D721Med (cell line): ENCODE data around the gene KCNT1.

ENCODE experiments used
- DNase-seq: peaks from one replicate; pipeline ENCODE4 v3.0.0; 2011; ENCODE audit warnings: low spot score; ENCODE audit not compliant: insufficient read length
- FAIRE-seq: peaks from 2 replicates; lab custom pipeline; 2011; peaks lifted over from hg19 to GRCh38; lab: Jason Lieb, UNC
- CTCF ChIP-seq: IDR thresholded peaks from 2 replicates; pipeline ENCODE4 v1.5.1; 2012; ENCODE audit warnings: mild to moderate bottlenecking, control low read depth; ENCODE audit not compliant: insufficient read depth; ENCODE audit errors: missing control alignments

KCNT1 gene

GRCh38 chr9:135673941-135674340, 28.0 kb upstream of the KCNT1 start:
- no peak for FAIRE-seq
- TF ChIP-seq CTCF: no peak
- no peak for DNase-seq

- no peak for TF ChIP-seq CTCF
- FAIRE-seq (no peak), DNase-seq (no peak)
Measured at GRCh38 chr9:135674977-135675376, 27.0 kb upstream of the KCNT1 start.

- DNase-seq: no peak
- FAIRE-seq: no peak
- TF ChIP-seq CTCF: no peak
Measured at GRCh38 chr9:135676891-135677290, 25.1 kb upstream of the KCNT1 start.

GRCh38 chr9:135677641-135678168, 24.3 kb upstream of the KCNT1 start:
- DNase-seq (no peak), FAIRE-seq (no peak)
- no peak for TF ChIP-seq CTCF

- FAIRE-seq (no peak), DNase-seq (no peak)
- TF ChIP-seq CTCF: no peak
Measured at GRCh38 chr9:135678236-135679017, 23.6 kb upstream of the KCNT1 start.

- no peak for TF ChIP-seq CTCF
- FAIRE-seq: no peak
- DNase-seq: no peak
Measured at GRCh38 chr9:135680056-135680455, 21.9 kb upstream of the KCNT1 start.

- no peak for TF ChIP-seq CTCF
- no peak for FAIRE-seq
- DNase-seq: no peak
Measured at GRCh38 chr9:135681161-135681560, 20.8 kb upstream of the KCNT1 start.
